ENCODE results near the gene PSMC6. TPM values are rescaled to one million over a fixed set of nuclear protein-coding genes. Genes with fewer than 3 reads are reported as not detected.
"Not testable (repeated sequence)": the region's sequence is repeated elsewhere in the genome, so short reads cannot be mapped to it uniquely, and the experiment has no call there.

Gene PSMC6
- polyA plus RNA-seq, 4 donors = 127 to 178 (median 150) TPM

GRCh38 chr14:52711666-52712065, 4.7 kb downstream of the PSMC6 start:
- DNase-seq (ENCODE audit: low read depth in 4 of 4, low spot score in 2 of 4) = no peak

GRCh38 chr14:52716155-52716554, 9.2 kb downstream of the PSMC6 start:
- no peak for DNase-seq (ENCODE audit: low read depth in 4 of 4, low spot score in 2 of 4)

- no peak for DNase-seq (ENCODE audit: low read depth in 4 of 4, low spot score in 2 of 4)
Measured at GRCh38 chr14:52723514-52724359, 16.7 kb downstream of the PSMC6 start.

DNA sequence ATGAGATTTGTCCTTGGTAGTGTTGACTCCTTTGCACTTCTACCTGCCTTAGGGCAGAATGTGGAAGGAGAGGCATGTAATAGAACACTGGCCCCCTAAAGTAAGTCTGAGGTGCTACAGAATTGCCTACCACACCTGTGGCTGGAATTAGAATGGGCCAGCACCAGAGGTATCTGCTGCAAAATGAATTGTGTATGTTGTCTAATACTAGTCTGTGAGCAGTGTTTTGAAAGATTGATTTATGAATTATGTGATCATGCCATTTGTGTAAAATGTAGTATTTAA, 17.3 kb downstream of the PSMC6 start:
- DNase-seq (ENCODE audit: low read depth in 4 of 4, low spot score in 2 of 4) = no peak

GRCh38 chr14:52727509-52727908, 20.5 kb downstream of the PSMC6 start:
- DNase-seq (ENCODE audit: low read depth in 4 of 4, low spot score in 2 of 4) = not testable (repeated sequence)

DNA sequence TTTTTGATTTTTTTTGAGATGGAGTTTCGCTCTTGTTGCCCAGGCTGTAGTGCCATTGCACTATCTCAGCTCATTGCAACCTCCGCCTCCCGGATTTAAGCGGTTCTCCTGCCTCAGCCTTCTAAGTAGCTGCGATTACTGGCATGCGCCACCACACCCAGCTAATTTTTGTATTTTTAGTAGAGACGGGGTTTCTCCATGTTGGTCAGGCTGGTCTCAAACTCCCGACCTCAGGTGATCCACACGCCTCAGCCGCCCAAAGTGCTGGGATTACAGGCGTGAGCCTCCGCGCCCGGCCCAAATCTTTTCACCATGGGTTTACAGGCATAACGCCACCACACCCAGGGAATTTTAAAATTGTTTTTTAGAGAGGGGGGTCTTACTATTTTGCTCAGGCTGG, 22.0 kb downstream of the PSMC6 start:
- DNase-seq (ENCODE audit: low read depth in 4 of 4, low spot score in 2 of 4) = not testable (repeated sequence)

GRCh38 chr14:52729585-52729924, 22.6 kb downstream of the PSMC6 start:
- DNase-seq (ENCODE audit: low read depth in 4 of 4, low spot score in 2 of 4) = no peak

GRCh38 chr14:52729925-52730708, 23.1 kb downstream of the PSMC6 start, which contains the start of gene STYX:
STYX (plus strand) TSS chr14:52730166; CDS start chr14:52730475, 309 bp downstream.
- peak; percentile 73 to 97 (median 94) for DNase-seq (ENCODE audit: low read depth in 4 of 4, low spot score in 2 of 4)

DNA sequence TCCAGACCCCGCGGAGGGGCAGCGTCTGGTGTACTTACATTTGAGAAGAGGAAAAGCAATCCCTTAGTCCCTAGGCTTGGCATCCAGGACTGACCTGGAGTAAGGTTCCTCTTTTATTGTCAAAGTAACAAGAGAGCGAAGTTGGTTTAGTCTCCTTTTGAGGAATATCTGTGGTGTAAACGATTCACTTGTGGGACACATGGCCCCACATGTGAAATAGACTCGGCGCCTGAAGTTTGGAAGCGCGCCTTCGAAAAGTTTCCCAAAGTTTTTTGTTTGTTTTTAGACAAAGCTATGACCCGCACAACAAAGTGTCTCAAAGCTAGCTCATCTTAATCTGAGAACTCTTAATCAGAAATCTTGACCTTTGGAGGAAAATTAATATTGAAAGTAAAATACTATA, 23.7 kb downstream of the PSMC6 start:
- DNase-seq (ENCODE audit: low read depth in 4 of 4, low spot score in 2 of 4) = peak in 1 of 4 donors; percentile 24

- DNase-seq (ENCODE audit: low read depth in 4 of 4, low spot score in 2 of 4) = no peak
Measured at GRCh38 chr14:52733824-52734223, 26.8 kb downstream of the PSMC6 start.

- DNase-seq (ENCODE audit: low read depth in 4 of 4, low spot score in 2 of 4) = no peak
Measured at GRCh38 chr14:52735921-52736489, 29.0 kb downstream of the PSMC6 start.

- no peak for DNase-seq (ENCODE audit: low read depth in 4 of 4, low spot score in 2 of 4)
Measured at GRCh38 chr14:52738409-52738808, 31.4 kb downstream of the PSMC6 start.

GRCh38 chr14:52740751-52741150, 33.8 kb downstream of the PSMC6 start:
- DNase-seq (ENCODE audit: low read depth in 4 of 4, low spot score in 2 of 4) = no peak

GRCh38 chr14:52741865-52742264, 34.9 kb downstream of the PSMC6 start:
- no peak for DNase-seq (ENCODE audit: low read depth in 4 of 4, low spot score in 2 of 4)

DNA sequence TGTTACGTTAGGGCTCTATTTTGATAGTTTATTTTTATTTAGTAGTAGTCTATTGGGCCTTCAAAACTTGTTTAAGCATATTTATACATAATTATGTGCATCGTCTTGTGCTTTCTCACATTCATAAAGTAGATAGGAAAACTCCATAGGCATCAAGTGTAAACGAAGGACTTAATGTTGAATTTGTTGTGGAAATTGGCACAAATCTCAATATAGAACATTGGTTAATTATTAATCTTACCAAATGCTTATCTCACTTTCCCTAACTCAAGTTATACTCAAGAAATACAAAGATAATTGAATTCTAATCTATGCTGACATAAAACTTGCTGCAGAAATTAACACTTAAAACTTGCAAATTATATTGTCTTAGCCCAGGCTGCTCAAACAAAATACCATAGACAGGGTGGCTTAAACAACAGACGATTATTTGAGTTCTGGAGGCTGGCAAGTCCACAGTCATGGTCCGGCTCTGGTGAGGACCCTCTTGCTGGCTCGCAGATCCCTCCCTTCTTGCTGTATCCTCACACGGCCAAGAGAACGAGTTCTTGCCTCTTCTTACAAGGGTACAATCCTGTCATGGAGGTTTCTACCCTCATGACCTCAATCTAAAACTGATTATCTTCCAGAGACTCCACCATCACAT, 41.8 kb downstream of the PSMC6 start:
- DNase-seq (ENCODE audit: low read depth in 4 of 4, low spot score in 2 of 4) = no peak

- no peak for DNase-seq (ENCODE audit: low read depth in 4 of 4, low spot score in 2 of 4)
Measured at GRCh38 chr14:52755607-52756316, 48.8 kb downstream of the PSMC6 start.

DNA sequence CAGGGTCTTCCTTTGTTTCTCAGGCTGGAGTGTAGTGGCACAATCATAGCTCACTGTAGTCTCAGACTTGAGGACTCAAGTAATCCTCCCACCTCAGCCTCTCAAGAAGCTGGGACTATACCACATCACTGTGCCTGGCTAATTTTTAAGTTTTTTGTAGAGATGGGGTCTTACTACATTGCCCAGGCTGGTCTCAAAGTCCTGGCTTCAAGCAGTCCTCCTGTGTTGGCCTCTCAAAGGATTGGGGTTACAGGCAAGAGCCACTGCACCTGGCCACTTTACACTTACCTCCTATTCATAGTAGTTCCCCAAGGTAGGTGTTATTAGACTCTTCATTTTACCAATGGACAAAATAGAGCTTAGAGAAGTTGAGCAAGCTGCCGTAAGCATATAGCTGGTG, 52.1 kb downstream of the PSMC6 start:
- no peak for DNase-seq (ENCODE audit: low read depth in 4 of 4, low spot score in 2 of 4)

GRCh38 chr14:52762923-52763322, 55.9 kb downstream of the PSMC6 start:
- not testable (repeated sequence) for DNase-seq (ENCODE audit: low read depth in 4 of 4, low spot score in 2 of 4)

- no peak for DNase-seq (ENCODE audit: low read depth in 4 of 4, low spot score in 2 of 4)
Measured at GRCh38 chr14:52767058-52767833, 60.2 kb downstream of the PSMC6 start.

GRCh38 chr14:52769887-52770286, 62.9 kb downstream of the PSMC6 start:
- DNase-seq (ENCODE audit: low read depth in 4 of 4, low spot score in 2 of 4) = no peak
